Keratinocyte (primary cell): ENCODE measurements around the gene GNAS-AS1. TPM values are rescaled to one million over a fixed set of nuclear protein-coding genes. Genes with fewer than 3 reads are reported as not detected.
"Not testable (repeated sequence)": the region's sequence is repeated elsewhere in the genome, so short reads cannot be mapped to it uniquely, and the experiment has no call there.

ENCODE experiments used
- DNase-seq: peaks from one replicate; pipeline ENCODE4 v3.0.0-alpha.2; 2011; ENCODE audit warnings: low read depth, missing footprints, low spot score
- FAIRE-seq: peaks from 2 replicates; lab custom pipeline; 2011; peaks lifted over from hg19 to GRCh38; lab: Jason Lieb, UNC
- H2AFZ ChIP-seq: 2 replicates; pipeline ENCODE4 v1.6.0; 2012; ENCODE audit warnings: low read length, control low read depth, inconsistent platforms; ENCODE audit not compliant: control insufficient read depth
- H3K27ac ChIP-seq: 2 replicates; pipeline ENCODE4 v1.5.1; 2011; ENCODE audit warnings: low read length; ENCODE audit not compliant: control insufficient read depth, insufficient read depth
- H3K27me3 ChIP-seq: 3 replicates; pipeline ENCODE4 v1.6.0; 2011; ENCODE audit warnings: low read length; ENCODE audit not compliant: control insufficient read depth, insufficient read depth; ENCODE audit errors: extremely low read depth
- H3K36me3 ChIP-seq, 2 experiments: 2 replicates in 1 of 2; 3 replicates in 1 of 2; pipeline ENCODE4 v1.5.1; 2011; ENCODE audit warnings: low read length in 2 of 2, mild to moderate bottlenecking in 1 of 2; ENCODE audit not compliant: control insufficient read depth in 2 of 2, insufficient read depth in 2 of 2; ENCODE audit errors: extremely low read depth in 1 of 2
- H3K4me1 ChIP-seq: 3 replicates; pipeline ENCODE4 v1.5.1; 2011; ENCODE audit warnings: low read length; ENCODE audit not compliant: control insufficient read depth, insufficient read depth; ENCODE audit errors: extremely low read depth
- H3K4me2 ChIP-seq: 3 replicates; pipeline ENCODE4 v1.6.0; 2011; ENCODE audit warnings: low read depth, low read length; ENCODE audit not compliant: control insufficient read depth, insufficient read depth; ENCODE audit errors: extremely low read depth
- H3K4me3 ChIP-seq, 3 experiments: fragments of 200-600 bp in 1 of 3; sonication (generic) in 1 of 3; 2 replicates in 2 of 3; 3 replicates in 1 of 3; pipeline ENCODE4 v1.5.1; 2011 to 2016; ENCODE audit warnings: low read length in 3 of 3, mild to moderate bottlenecking in 3 of 3, control low read depth in 2 of 3, inconsistent platforms in 1 of 3, low read depth in 1 of 3, mixed read lengths in 1 of 3, mixed run types in 1 of 3, moderate library complexity in 1 of 3; ENCODE audit not compliant: control insufficient read depth in 2 of 3, insufficient read depth in 2 of 3; ENCODE audit errors: extremely low read depth in 1 of 3
- H3K79me2 ChIP-seq: 2 replicates; pipeline ENCODE4 v1.6.0; 2012; ENCODE audit warnings: low read length; ENCODE audit not compliant: control insufficient read depth, insufficient read depth
- H3K9ac ChIP-seq: 3 replicates; pipeline ENCODE4 v1.6.0; 2011; ENCODE audit warnings: low read length; ENCODE audit not compliant: control insufficient read depth, insufficient read depth; ENCODE audit errors: extremely low read depth
- H3K9me1 ChIP-seq: 3 replicates; pipeline ENCODE4 v1.6.0; 2011; ENCODE audit warnings: low read length; ENCODE audit not compliant: control insufficient read depth, insufficient read depth; ENCODE audit errors: extremely low read depth
- H3K9me3 ChIP-seq: 2 replicates; pipeline ENCODE4 v1.5.1; 2012; ENCODE audit warnings: low read depth, low read length; ENCODE audit not compliant: control insufficient read depth
- H4K20me1 ChIP-seq: 3 replicates; pipeline ENCODE4 v1.6.0; 2011; ENCODE audit warnings: low read length; ENCODE audit not compliant: control insufficient read depth, insufficient read depth; ENCODE audit errors: extremely low read depth
- CTCF ChIP-seq, 3 experiments: IDR thresholded peaks in 1 of 3; conservative IDR thresholded peaks in 1 of 3; optimal IDR thresholded peaks in 1 of 3; 2 replicates in 2 of 3; 3 replicates in 1 of 3; pipeline versions ENCODE3 to v1.5.1; 2011; ENCODE audit warnings: low read length in 3 of 3, mild to moderate bottlenecking in 3 of 3, moderate library complexity in 2 of 3, control low read depth in 1 of 3, inconsistent platforms in 1 of 3; ENCODE audit not compliant: insufficient read depth in 2 of 3; ENCODE audit errors: extremely low read depth in 1 of 3
- EZH2 ChIP-seq: IDR thresholded peaks from one replicate; pipeline ENCODE4 v1.6.1; 2012; ENCODE audit warnings: inconsistent platforms, mild to moderate bottlenecking, low read length, moderate library complexity
- dilution Hi-C: fragments of 300-500 bp; cut with MboI; formaldehyde crosslinking; loops from one replicate; pipeline ENCODE4 v1.7.0; 2020; ENCODE audit warnings: low sequenced_read_pairs; ENCODE audit not compliant: extremely low pct_ligation_motif_present
- polyA plus RNA-seq, 5 experiments: library from polyadenylated mRNA; depleted of rRNA in 3 of 5; stranded (reverse) in 3 of 5; stranded (forward) in 1 of 5; unstranded in 1 of 5; fragments of >200 nt; gene quantifications; 1 replicate in 1 of 5; 2 replicates in 3 of 5; 3 replicates in 1 of 5; pipeline versions ENCODE4 v1.2.1 to v1.2.3, GENCODE V29; 2011 to 2012; ENCODE audit warnings: missing spikeins in 2 of 5, low read depth in 1 of 5, low replicate concordance in 1 of 5

GNAS-AS1 gene
- polyA plus RNA-seq, 1 donor (not counting 4 experiments of a cell fraction or from before 2014, with no cell fraction given): 0.31 TPM

GRCh38 chr20:58829531-58829941 lies 21.2 kb downstream of the GNAS-AS1 start:
- Histone ChIP-seq H3K36me3 (peaks cover 0 to 1% of the 10 kb centered on the region in 2 experiments), H3K9me1 (no peaks in the 10 kb centered on the region), H2AFZ (no peak overlapping the region), H3K9me3 (no peaks in the 10 kb centered on the region), H3K27me3 (peaks cover 3% of the 10 kb centered on the region), H3K4me2 (no peak overlapping the region), H3K27ac (no peak overlapping the region), H3K79me2 (no peaks in the 10 kb centered on the region), H3K4me3 (no peak overlapping the region), H3K4me1 (no peaks in the 10 kb centered on the region), H3K9ac (no peak overlapping the region), H4K20me1 (no peaks in the 10 kb centered on the region)
- FAIRE-seq (peak; percentile 32), DNase-seq (no peak)
- peak in 2 of 3 experiments; percentile 6 to 43 for TF ChIP-seq CTCF (optimal IDR thresholded peaks at IDR 0.05 in 1 of 3, IDR thresholded peaks at IDR 0.05 in 1 of 3, conservative IDR thresholded peaks at IDR 0.05 in 1 of 3; ENCODE audit: extremely low read depth in 1 of 3, insufficient read depth in 2 of 3, low read length in 3 of 3)
- TF ChIP-seq EZH2: no peak
- dilution Hi-C loops: no loop called here

GRCh38 chr20:58828804-58829203 lies 21.9 kb downstream of the GNAS-AS1 start:
- H3K4me1 ChIP-seq, H3K79me2 ChIP-seq, DNase-seq, dilution Hi-C loops, H3K9me1 ChIP-seq, H3K4me3 ChIP-seq, H3K27ac ChIP-seq, H3K9ac ChIP-seq, H3K36me3 ChIP-seq, H2AFZ ChIP-seq, FAIRE-seq, H4K20me1 ChIP-seq, H3K9me3 ChIP-seq, H3K4me2 ChIP-seq, H3K27me3 ChIP-seq: not testable (repeated sequence)

GRCh38 chr20:58828136-58828535 lies 22.6 kb downstream of the GNAS-AS1 start:
- Histone ChIP-seq H2AFZ (no peak overlapping the region), H3K79me2 (no peaks in the 10 kb centered on the region), H3K4me2 (no peak overlapping the region), H3K36me3 (peaks cover 0 to 1% of the 10 kb centered on the region in 2 experiments), H3K27ac (no peak overlapping the region), H3K9me1 (no peaks in the 10 kb centered on the region), H3K4me3 (no peak overlapping the region), H3K9ac (no peak overlapping the region), H3K27me3 (peaks cover 7% of the 10 kb centered on the region), H3K9me3 (no peaks in the 10 kb centered on the region), H3K4me1 (no peaks in the 10 kb centered on the region), H4K20me1 (no peaks in the 10 kb centered on the region)
- TF ChIP-seq EZH2: no peak
- no peak for TF ChIP-seq CTCF (optimal IDR thresholded peaks at IDR 0.05 in 1 of 3, IDR thresholded peaks at IDR 0.05 in 1 of 3, conservative IDR thresholded peaks at IDR 0.05 in 1 of 3; ENCODE audit: extremely low read depth in 1 of 3, insufficient read depth in 2 of 3, low read length in 3 of 3)
- dilution Hi-C loops: no loop called here
- DNase-seq: no peak
- FAIRE-seq: no peak
